Astrocyte (in vitro differentiated cells and primary cell): ENCODE data around the gene LRRC36. TPM values are rescaled to one million over a fixed set of nuclear protein-coding genes. Genes with fewer than 3 reads are reported as not detected.

ENCODE experiments used
- DNase-seq: peaks from one replicate; pipeline ENCODE4 v3.0.0-alpha.2; 2010; ENCODE audit warnings: low read depth
- FAIRE-seq: peaks from 2 replicates; lab custom pipeline; 2011; peaks lifted over from hg19 to GRCh38; lab: Jason Lieb, UNC
- H2AFZ ChIP-seq: 2 replicates; pipeline ENCODE4 v1.6.0; 2012; ENCODE audit warnings: low read depth, low read length, inconsistent platforms
- H3K27ac ChIP-seq: 2 replicates; pipeline ENCODE4 v1.5.1; 2011; ENCODE audit warnings: low read depth, low read length, inconsistent platforms
- H3K27me3 ChIP-seq: 2 replicates; pipeline ENCODE4 v1.6.0; 2011; ENCODE audit warnings: low read length, inconsistent platforms; ENCODE audit not compliant: insufficient read depth
- H3K36me3 ChIP-seq: 2 replicates; pipeline ENCODE4 v1.5.1; 2011; ENCODE audit warnings: low read length, inconsistent platforms; ENCODE audit not compliant: insufficient read depth
- H3K4me1 ChIP-seq: 2 replicates; pipeline ENCODE4 v1.5.1; 2011; ENCODE audit warnings: low read length, inconsistent platforms; ENCODE audit not compliant: insufficient read depth
- H3K4me2 ChIP-seq: 2 replicates; pipeline ENCODE4 v1.6.0; 2012; ENCODE audit warnings: low read length, inconsistent platforms
- H3K4me3 ChIP-seq: 2 replicates; pipeline ENCODE4 v1.5.1; 2011; ENCODE audit warnings: low read depth, mild to moderate bottlenecking, low read length, inconsistent platforms; ENCODE audit not compliant: insufficient read depth
- H3K79me2 ChIP-seq: 2 replicates; pipeline ENCODE4 v1.6.0; 2012; ENCODE audit warnings: mild to moderate bottlenecking, low read length, inconsistent platforms; ENCODE audit not compliant: insufficient read depth
- H3K9ac ChIP-seq: 2 replicates; pipeline ENCODE4 v1.6.0; 2012; ENCODE audit warnings: mild to moderate bottlenecking, low read length, inconsistent platforms
- H3K9me3 ChIP-seq: 2 replicates; pipeline ENCODE4 v1.5.1; 2012; ENCODE audit warnings: low read depth, mild to moderate bottlenecking, low read length, inconsistent platforms; ENCODE audit not compliant: insufficient read depth
- H4K20me1 ChIP-seq: 2 replicates; pipeline ENCODE4 v1.6.0; 2012; ENCODE audit warnings: low read length, inconsistent platforms; ENCODE audit not compliant: insufficient read depth
- H3K27ac Mint-ChIP-seq: one replicate; pipeline ENCODE4 v1.8.0; 2021; ENCODE audit warnings: mild to moderate bottlenecking, mixed read lengths; ENCODE audit not compliant: unreplicated experiment
- H3K27me3 Mint-ChIP-seq: one replicate; pipeline ENCODE4 v1.8.0; 2021; ENCODE audit warnings: low read depth, mixed read lengths; ENCODE audit not compliant: unreplicated experiment
- H3K36me3 Mint-ChIP-seq: one replicate; pipeline ENCODE4 v1.8.0; 2021; ENCODE audit warnings: low read depth, mixed read lengths; ENCODE audit not compliant: unreplicated experiment
- H3K4me1 Mint-ChIP-seq: one replicate; pipeline ENCODE4 v1.8.0; 2021; ENCODE audit warnings: low read depth, mixed read lengths; ENCODE audit not compliant: unreplicated experiment
- H3K4me3 Mint-ChIP-seq: one replicate; pipeline ENCODE4 v1.8.0; 2021; ENCODE audit warnings: mild to moderate bottlenecking, moderate library complexity, mixed read lengths; ENCODE audit not compliant: unreplicated experiment
- H3K9me3 Mint-ChIP-seq: one replicate; pipeline ENCODE4 v1.8.0; 2021; ENCODE audit warnings: mild to moderate bottlenecking, mixed read lengths; ENCODE audit not compliant: unreplicated experiment
- EZH2 ChIP-seq: IDR thresholded peaks from 2 replicates; pipeline ENCODE4 v1.6.1; 2012; ENCODE audit warnings: mild to moderate bottlenecking, low read length, inconsistent platforms; ENCODE audit not compliant: insufficient read depth
- total RNA-seq: library from RNA; stranded (reverse); gene quantifications from 2 replicates; pipeline ENCODE4 v1.2.1, GENCODE V29; 2021
- TF ChIP-seq, protein P1 (sequence below): IDR thresholded peaks from 2 replicates; pipeline ENCODE4 v1.5.1; 2011; ENCODE audit warnings: low read depth, mild to moderate bottlenecking, inconsistent platforms, low read length, moderate library complexity; ENCODE audit not compliant: insufficient read depth

LRRC36 gene
- total RNA-seq, 1 donor from 2014 or later = not detected

DNA sequence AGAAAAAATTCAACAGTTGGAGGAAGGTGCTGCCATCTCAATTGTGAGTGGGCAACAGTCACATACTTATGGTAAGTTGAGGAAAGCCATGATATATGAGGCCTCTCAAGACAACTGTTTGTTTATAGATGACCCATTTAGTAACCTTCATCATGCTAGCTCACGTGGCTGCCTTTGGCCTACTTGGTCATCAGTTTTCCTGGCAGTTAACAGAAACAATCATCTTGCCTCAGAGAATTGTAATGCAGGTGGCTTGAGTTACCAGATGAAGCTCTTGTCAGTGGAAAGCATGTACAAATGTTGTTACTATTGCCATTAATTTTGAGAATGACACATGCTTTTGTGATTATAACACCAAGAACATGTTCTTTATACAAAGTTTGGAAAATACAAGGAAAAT is 52.0 kb downstream of the LRRC36 start:
- Histone ChIP-seq H3K4me2 (no peak overlapping the region), H3K9ac (no peak overlapping the region), H3K79me2 (no peaks in the 10 kb centered on the region), H3K9me3 (no peaks in the 10 kb centered on the region), H3K4me3 (no peak overlapping the region), H2AFZ (no peak overlapping the region), H3K27ac (no peak overlapping the region), H4K20me1 (no peaks in the 10 kb centered on the region), H3K36me3 (no peaks in the 10 kb centered on the region), H3K4me1 (no peaks in the 10 kb centered on the region), H3K27me3 (peaks cover 2% of the 10 kb centered on the region)
- peaks cover 19% of the 10 kb centered on the region for H3K27me3 Mint-ChIP-seq
- TF ChIP-seq, protein P1, sequence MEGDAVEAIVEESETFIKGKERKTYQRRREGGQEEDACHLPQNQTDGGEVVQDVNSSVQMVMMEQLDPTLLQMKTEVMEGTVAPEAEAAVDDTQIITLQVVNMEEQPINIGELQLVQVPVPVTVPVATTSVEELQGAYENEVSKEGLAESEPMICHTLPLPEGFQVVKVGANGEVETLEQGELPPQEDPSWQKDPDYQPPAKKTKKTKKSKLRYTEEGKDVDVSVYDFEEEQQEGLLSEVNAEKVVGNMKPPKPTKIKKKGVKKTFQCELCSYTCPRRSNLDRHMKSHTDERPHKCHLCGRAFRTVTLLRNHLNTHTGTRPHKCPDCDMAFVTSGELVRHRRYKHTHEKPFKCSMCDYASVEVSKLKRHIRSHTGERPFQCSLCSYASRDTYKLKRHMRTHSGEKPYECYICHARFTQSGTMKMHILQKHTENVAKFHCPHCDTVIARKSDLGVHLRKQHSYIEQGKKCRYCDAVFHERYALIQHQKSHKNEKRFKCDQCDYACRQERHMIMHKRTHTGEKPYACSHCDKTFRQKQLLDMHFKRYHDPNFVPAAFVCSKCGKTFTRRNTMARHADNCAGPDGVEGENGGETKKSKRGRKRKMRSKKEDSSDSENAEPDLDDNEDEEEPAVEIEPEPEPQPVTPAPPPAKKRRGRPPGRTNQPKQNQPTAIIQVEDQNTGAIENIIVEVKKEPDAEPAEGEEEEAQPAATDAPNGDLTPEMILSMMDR = no peak
- no peak for TF ChIP-seq EZH2
- DNase-seq (peak; percentile 35), FAIRE-seq (no peak)
- no peaks in the 10 kb centered on the region for H3K36me3 Mint-ChIP-seq
- H3K4me3 Mint-ChIP-seq = no peak overlapping the region
- H3K27ac Mint-ChIP-seq = no peak overlapping the region
- no peaks in the 10 kb centered on the region for H3K4me1 Mint-ChIP-seq
- no peaks in the 10 kb centered on the region for H3K9me3 Mint-ChIP-seq

DNA sequence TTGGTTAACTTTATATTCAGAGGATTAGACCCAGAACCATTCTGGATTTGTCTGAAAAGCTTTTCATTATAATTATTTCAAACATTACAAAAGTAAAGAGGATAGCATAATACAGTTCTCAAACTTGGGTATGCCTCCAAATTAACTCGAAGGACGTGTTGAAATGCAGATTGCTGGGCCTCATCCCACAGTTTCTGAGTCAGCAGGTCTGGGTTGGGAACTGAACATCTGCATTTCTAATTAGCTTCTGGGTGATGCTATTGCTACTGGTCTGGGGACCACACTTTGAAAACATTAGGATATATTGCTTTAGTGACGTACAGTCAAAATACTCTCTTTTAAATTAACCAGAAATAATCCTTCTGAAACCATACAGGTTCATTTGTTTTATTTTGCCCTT is 56.7 kb downstream of the LRRC36 start:
- no peaks in the 10 kb centered on the region for H3K36me3 ChIP-seq
- TF ChIP-seq, protein P1 = no peak
- TF ChIP-seq EZH2 = no peak
- no peaks in the 10 kb centered on the region for H3K4me1 ChIP-seq
- no peak overlapping the region for H3K27ac ChIP-seq
- H3K4me1 Mint-ChIP-seq = no peaks in the 10 kb centered on the region
- H3K27ac Mint-ChIP-seq = no peak overlapping the region
- no peak overlapping the region for H3K4me3 Mint-ChIP-seq
- FAIRE-seq = no peak
- no peaks in the 10 kb centered on the region for H3K79me2 ChIP-seq
- H3K9ac ChIP-seq = no peak overlapping the region
- DNase-seq = no peak
- no peaks in the 10 kb centered on the region for H3K9me3 Mint-ChIP-seq
- H3K36me3 Mint-ChIP-seq = no peaks in the 10 kb centered on the region
- no peak overlapping the region for H3K4me2 ChIP-seq
- no peak overlapping the region for H2AFZ ChIP-seq
- H3K9me3 ChIP-seq = no peaks in the 10 kb centered on the region
- peaks cover 7% of the 10 kb centered on the region for H3K27me3 ChIP-seq
- H4K20me1 ChIP-seq = no peaks in the 10 kb centered on the region
- H3K27me3 Mint-ChIP-seq = peaks cover 44% of the 10 kb centered on the region
- no peak overlapping the region for H3K4me3 ChIP-seq

DNA sequence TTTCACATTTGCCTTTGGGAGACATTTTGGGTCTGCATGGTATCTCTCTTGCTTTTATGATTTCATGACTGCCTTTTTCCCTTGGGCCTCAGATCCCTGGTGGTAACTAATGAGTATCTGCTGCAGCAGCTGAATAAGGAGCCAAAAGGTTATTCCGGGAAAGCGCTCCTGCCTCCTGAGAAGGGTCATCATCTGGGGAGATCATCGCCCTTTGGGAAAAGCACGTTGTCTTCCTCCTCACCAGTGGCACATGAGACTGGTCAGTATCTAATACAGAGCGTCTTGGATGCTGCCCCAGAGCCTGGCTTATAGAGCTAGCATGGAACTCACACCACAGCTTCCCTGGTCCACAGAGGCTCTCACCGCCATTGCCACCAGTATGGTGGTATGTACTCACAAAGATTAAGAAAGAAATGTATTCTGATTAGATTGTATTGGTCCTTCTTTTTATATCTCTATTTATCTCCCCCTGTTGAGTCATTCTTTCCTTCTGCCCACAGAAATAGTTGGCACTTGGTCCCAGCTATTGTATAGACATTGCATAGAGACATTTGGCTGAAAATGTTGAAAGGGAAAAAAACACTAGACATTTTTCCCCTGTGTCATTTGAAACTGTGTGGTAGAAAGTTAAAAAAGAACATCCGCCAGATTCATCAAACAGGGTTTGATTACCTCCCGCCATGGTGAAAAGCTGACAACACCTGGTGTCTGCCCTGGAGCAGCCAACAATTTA is 58.3 kb downstream of the LRRC36 start:
- peaks cover 56% of the 10 kb centered on the region for H3K27me3 Mint-ChIP-seq
- H3K4me3 ChIP-seq = no peak overlapping the region
- no peak overlapping the region for H2AFZ ChIP-seq
- no peaks in the 10 kb centered on the region for H3K36me3 Mint-ChIP-seq
- H3K4me2 ChIP-seq = no peak overlapping the region
- no peak overlapping the region for H3K27ac ChIP-seq
- H3K4me3 Mint-ChIP-seq = no peak overlapping the region
- H3K27ac Mint-ChIP-seq = no peak overlapping the region
- H3K9me3 Mint-ChIP-seq = no peaks in the 10 kb centered on the region
- DNase-seq (peak; percentile 49), FAIRE-seq (no peak)
- no peaks in the 10 kb centered on the region for H3K36me3 ChIP-seq
- H3K79me2 ChIP-seq = no peaks in the 10 kb centered on the region
- no peak overlapping the region for H3K9ac ChIP-seq
- H3K4me1 ChIP-seq = no peaks in the 10 kb centered on the region
- peaks cover 7% of the 10 kb centered on the region for H3K27me3 ChIP-seq
- TF ChIP-seq EZH2 = no peak
- TF ChIP-seq, protein P1 = no peak
- H3K9me3 ChIP-seq = no peaks in the 10 kb centered on the region
- no peaks in the 10 kb centered on the region for H4K20me1 ChIP-seq
- H3K4me1 Mint-ChIP-seq = no peaks in the 10 kb centered on the region
